ENCODE results near the gene HNRNPC. TPM values are rescaled to one million over a fixed set of nuclear protein-coding genes. Genes with fewer than 3 reads are reported as not detected.
"Not testable (repeated sequence)": the region's sequence is repeated elsewhere in the genome, so short reads cannot be mapped to it uniquely, and the experiment has no call there.

The HNRNPC gene
- total and polyA plus RNA-seq, 12 donors: 227 to 358 (median 269) TPM

- intact Hi-C loops (cut with DNase I): no loop called here
- H3K9me3 ChIP-seq: no peaks in the 10 kb centered on the region
- 95 to 97% methylated on average over 2 of the region's 2 CpGs for WGBS, 2 donors
Measured at GRCh38 chr14:21279783-21280182, 10.5 kb upstream of the HNRNPC start, which contains the start of gene RPGRIP1. Gene RPGRIP1, plus strand, starts transcription at chr14:21280083. Its CDS starts 7,894 bp downstream, at chr14:21287977.

GRCh38 chr14:21278632-21279031, 9.4 kb upstream of the HNRNPC start:
- H3K9me3 ChIP-seq: no peaks in the 10 kb centered on the region
- 74 to 78% methylated on average over 4 of the region's 4 CpGs for WGBS, 2 donors
- H3K36me3 ChIP-seq: no peaks in the 10 kb centered on the region
- peaks cover 0 to 6% (median 0%) of the 10 kb centered on the region in 9 donors for H3K4me1 ChIP-seq
- H3K27ac ChIP-seq: no peak overlapping the region
- TF ChIP-seq CTCF (IDR thresholded peaks at IDR 0.05): no peak
- intact Hi-C loops (cut with DNase I): no loop called here
- H3K27me3 ChIP-seq: no peaks in the 10 kb centered on the region
- no peak overlapping the region for H3K4me3 ChIP-seq
- DNase-seq (no peak), ATAC-seq (no peak)

More at GRCh38 chr14:21279783-21280182, 10.5 kb upstream of the HNRNPC start, which contains the start of gene RPGRIP1:
- H3K27me3 ChIP-seq: no peaks in the 10 kb centered on the region
- H3K4me1 ChIP-seq: peaks cover 0 to 6% (median 0%) of the 10 kb centered on the region in 9 donors
- no peaks in the 10 kb centered on the region for H3K36me3 ChIP-seq
- TF ChIP-seq CTCF (IDR thresholded peaks at IDR 0.05): no peak
- no peak within 1 kb of the TSS for H3K4me3 ChIP-seq
- DNase-seq (no peak), ATAC-seq (no peak)
- no peak within 1 kb of the TSS for H3K27ac ChIP-seq

GRCh38 chr14:21275261-21275858, 6.1 kb upstream of the HNRNPC start:
- H3K27me3 ChIP-seq: no peaks in the 10 kb centered on the region
- WGBS, 2 donors: 71 to 78% methylated on average over 9 of the region's 9 CpGs
- no peak for ATAC-seq
- peaks cover 0 to 9% (median 0%) of the 10 kb centered on the region in 9 donors for H3K4me1 ChIP-seq
- no peaks in the 10 kb centered on the region for H3K36me3 ChIP-seq
- no peak for DNase-seq
- no peak overlapping the region for H3K4me3 ChIP-seq
- peak overlapping the region in 1 of 10 donors; percentile 14 for H3K27ac ChIP-seq
- H3K9me3 ChIP-seq: no peaks in the 10 kb centered on the region
- intact Hi-C loops (cut with DNase I): no loop called here
- no peak for TF ChIP-seq CTCF (IDR thresholded peaks at IDR 0.05)

DNA sequence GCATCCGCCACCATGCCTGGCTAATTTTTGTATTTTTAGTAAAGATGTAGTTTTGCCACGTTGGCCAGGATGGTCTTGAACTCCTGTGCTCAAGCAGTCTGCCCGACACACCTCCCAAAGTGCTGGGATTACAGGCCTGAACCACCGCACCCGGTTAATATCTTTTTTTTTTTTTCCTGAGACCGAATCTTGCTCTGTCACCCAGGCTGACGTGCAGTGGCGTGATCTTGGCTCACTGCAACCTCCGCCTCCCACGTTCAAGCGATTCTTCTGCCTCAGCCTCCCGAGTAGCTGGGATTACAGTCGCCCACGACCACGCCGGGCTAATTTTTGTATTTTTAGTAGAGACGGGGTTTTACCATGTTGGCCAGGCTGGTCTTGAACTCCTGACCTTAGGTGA, 3.4 kb upstream of the HNRNPC start:
- H3K4me1 ChIP-seq: peaks cover 0 to 22% (median 13%) of the 10 kb centered on the region in 9 donors
- intact Hi-C loops (cut with DNase I); H3K27ac ChIP-seq; H3K9me3 ChIP-seq; H3K36me3 ChIP-seq; ATAC-seq; H3K4me3 ChIP-seq; DNase-seq; H3K27me3 ChIP-seq: not testable (repeated sequence)
- WGBS, 2 donors: 93 to 96% methylated on average over 17 of the region's 17 CpGs
